Panc1 (cell line): Measurements from ENCODE around the gene TOR1B. TPM values are rescaled to one million over a fixed set of nuclear protein-coding genes. Genes with fewer than 3 reads are reported as not detected.

Experiments used
- ATAC-seq: fragments of 200-7000 bp; cut with Tn5 transposase; 2 replicates; pipeline ENCODE4 v1.9.1; 2020; ENCODE audit warnings: mild to moderate bottlenecking, moderate library complexity
- BruUV-seq: library from RNA; stranded (reverse); fragments of 400-500 nt; replicated peaks from 2 replicates; lab custom pipeline; 2021; lab: Mats Ljungman, UMichigan
- CTCF ChIA-PET: fragments of 300-600 bp; sonication (Branson Sonifier 250); formaldehyde crosslinking; loops from one replicate; lab custom pipeline; 2022; ENCODE audit warnings: antibody characterized with exemption; lab: Charles Lee
- POLR2A ChIA-PET: fragments of 300-600 bp; sonication (Branson Sonifier 250); formaldehyde crosslinking; loops from one replicate; lab custom pipeline; 2022; ENCODE audit warnings: antibody characterized with exemption; lab: Charles Lee
- DNase-seq: peaks from one replicate; pipeline ENCODE4 v3.0.0-alpha.2; 2010; ENCODE audit warnings: low read depth, low spot score
- H3K27ac ChIP-seq: 2 replicates; pipeline ENCODE4 v1.5.1; 2011; ENCODE audit warnings: mild to moderate bottlenecking, low read length, inconsistent platforms
- H3K27me3 ChIP-seq: fragments of 200-500 bp; sonication (Bioruptor generic); 2 replicates; pipeline ENCODE4 v1.6.0; 2014; ENCODE audit warnings: low read length, inconsistent platforms; ENCODE audit not compliant: control insufficient read depth, insufficient read depth
- H3K36me3 ChIP-seq: fragments of 200-500 bp; sonication (Bioruptor generic); 2 replicates; pipeline ENCODE4 v1.5.1; 2014; ENCODE audit warnings: inconsistent platforms, mild to moderate bottlenecking, low read length, moderate library complexity; ENCODE audit not compliant: control insufficient read depth, insufficient read depth
- H3K4me1 ChIP-seq: 2 replicates; pipeline ENCODE4 v1.5.1; 2011; ENCODE audit warnings: inconsistent platforms, mild to moderate bottlenecking, low read length, moderate library complexity; ENCODE audit not compliant: control insufficient read depth, insufficient read depth
- H3K4me3 ChIP-seq, 2 experiments: 2 replicates each; pipeline ENCODE4 v1.5.1; 2011 to 2012; ENCODE audit warnings: low read depth in 2 of 2, low read length in 2 of 2, mild to moderate bottlenecking in 2 of 2, inconsistent platforms in 1 of 2, moderate library complexity in 1 of 2
- H3K9me3 ChIP-seq: fragments of 200-500 bp; sonication (Bioruptor generic); 2 replicates; pipeline ENCODE4 v1.5.1; 2014; ENCODE audit warnings: low read depth, mild to moderate bottlenecking, inconsistent platforms, low read length, moderate library complexity; ENCODE audit not compliant: control insufficient read depth, insufficient read depth
- CTCF ChIP-seq: fragments of 450-650 bp; IDR thresholded peaks from 2 replicates; pipeline ENCODE4 v1.5.1; 2017; ENCODE audit warnings: mild to moderate bottlenecking
- POLR2AphosphoS5 ChIP-seq: IDR thresholded peaks from 2 replicates; pipeline ENCODE4 v1.6.1; 2012; ENCODE audit warnings: mild to moderate bottlenecking, low read depth, low read length, moderate library complexity
- REST ChIP-seq, 2 experiments: IDR thresholded peaks; 2 replicates each; pipeline ENCODE4 v1.6.1; 2011 to 2012; ENCODE audit warnings: low read depth in 2 of 2, control low read depth in 1 of 2, low read length in 1 of 2, mild to moderate bottlenecking in 1 of 2, moderate library complexity in 1 of 2; ENCODE audit not compliant: insufficient read depth in 1 of 2
- SIN3A ChIP-seq: IDR thresholded peaks from 2 replicates; pipeline ENCODE4 v1.6.1; 2012; ENCODE audit warnings: low read depth, mild to moderate bottlenecking, low read length, moderate library complexity, borderline replicate concordance; ENCODE audit not compliant: insufficient read depth
- TCF7L2 ChIP-seq: IDR thresholded peaks from 2 replicates; pipeline ENCODE4 v1.6.1; 2011; ENCODE audit warnings: mild to moderate bottlenecking, low read depth, low read length, inconsistent platforms
- in situ Hi-C: cut with HindIII; loops from 2 replicates; pipeline ENCODE4 v1.10.0; 2016; ENCODE audit warnings: low sequenced_read_pairs, low pct_unique_long_range_greater_than_20kb
- intact Hi-C: fragments of 100-400 bp; cut with micrococcal nuclease; formaldehyde crosslinking; loops from one replicate; pipeline ENCODE4 v1.10.0; 2022; ENCODE audit not compliant: unreplicated experiment
- total RNA-seq: library from RNA; stranded (reverse); gene quantifications from one replicate; pipeline ENCODE4 v1.2.1, GENCODE V29; 2021; ENCODE audit not compliant: unreplicated experiment

TOR1B gene
- total RNA-seq, 1 experiment from 2014 or later: 37.6 TPM

- TF ChIP-seq SIN3A (no peak), TCF7L2 (no peak), REST (IDR thresholded peaks at IDR 0.05; ENCODE audit: insufficient read depth in 1 of 2, low read depth in 2 of 2, low read length in 1 of 2) (no peak), POLR2AphosphoS5 (no peak), CTCF (no peak)
- POLR2A ChIA-PET: no interaction called here
- DNase-seq (no peak), ATAC-seq (no peak)
- intact Hi-C loops (no loop called here), in situ Hi-C loops (no loop called here)
- CTCF ChIA-PET: no interaction called here
- Histone ChIP-seq H3K4me1 (peaks cover 4% of the 10 kb centered on the region; the same call in 1 of the 2 replicates), H3K9me3 (no peaks in the 10 kb centered on the region), H3K36me3 (no peaks in the 10 kb centered on the region), H3K4me3 (no peak overlapping the region), H3K27me3 (no peaks in the 10 kb centered on the region), H3K27ac (no peak overlapping the region)
- no TSS peak for BruUV-seq
Observed at GRCh38 chr9:129765764-129766317, 37.1 kb upstream of the TOR1B start.

GRCh38 chr9:129768486-129768885, 34.5 kb upstream of the TOR1B start:
- Histone ChIP-seq H3K27ac (no peak overlapping the region), H3K27me3 (no peaks in the 10 kb centered on the region), H3K4me1 (no peaks in the 10 kb centered on the region), H3K36me3 (no peaks in the 10 kb centered on the region), H3K9me3 (no peaks in the 10 kb centered on the region), H3K4me3 (no peak overlapping the region)
- ChIA-PET POLR2A (no interaction called here), CTCF (no interaction called here)
- no peak for DNase-seq
- ATAC-seq: no peak
- no TSS peak for BruUV-seq
- no peak for TF ChIP-seq SIN3A
- no peak for TF ChIP-seq TCF7L2
- no peak for TF ChIP-seq POLR2AphosphoS5
- TF ChIP-seq CTCF: no peak
- no peak for TF ChIP-seq REST (IDR thresholded peaks at IDR 0.05; ENCODE audit: insufficient read depth in 1 of 2, low read depth in 2 of 2, low read length in 1 of 2)
- in situ Hi-C loops (no loop called here), intact Hi-C loops (no loop called here)
